GM18499 (cell line): ENCODE results near the gene BRAT1.

Source experiments
- ATAC-seq: cut with Tn5 transposase; IDR thresholded peaks from one replicate; pipeline ENCODE4 v1.9.1; 2021; ENCODE audit warnings: moderate number of reproducible peaks; ENCODE audit not compliant: insufficient read depth, unreplicated experiment

BRAT1 gene

DNA sequence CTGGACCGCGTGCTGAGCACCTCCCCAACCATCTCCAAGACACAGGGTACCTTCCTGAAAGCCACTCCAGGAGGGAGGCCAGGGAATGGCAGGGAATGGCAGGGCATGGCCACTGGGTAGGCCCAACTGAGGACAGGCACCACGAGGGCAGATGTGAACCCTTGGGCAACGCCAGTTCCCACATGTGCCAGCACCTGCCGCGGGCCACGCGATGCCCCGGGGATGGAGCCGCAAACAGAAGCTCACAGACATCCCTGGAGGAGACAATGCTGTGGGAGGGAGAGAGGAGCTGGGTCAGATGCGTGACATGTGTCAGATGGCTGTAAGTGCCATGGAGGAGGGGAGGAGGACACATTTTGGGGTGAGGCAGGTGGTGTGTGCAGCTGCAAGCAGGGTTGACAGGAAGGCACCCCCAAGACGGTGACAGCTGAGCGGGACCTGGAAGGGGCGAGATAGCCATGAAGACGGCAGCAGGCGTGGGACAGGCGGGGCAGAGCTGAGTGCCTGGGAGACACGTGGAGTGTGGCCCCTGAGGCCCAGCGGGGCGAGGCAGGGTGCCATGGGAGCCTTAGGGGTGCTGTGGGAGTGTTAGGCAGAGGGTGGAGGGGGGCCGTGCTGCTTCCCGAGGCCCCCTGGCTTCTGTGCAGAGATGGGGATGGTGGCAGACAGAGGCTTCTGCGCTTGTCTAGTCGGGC, 31.1 kb upstream of the BRAT1 start:
- no peak for ATAC-seq

- no peak for ATAC-seq
Measured at GRCh38 chr7:2585446-2585845, 30.1 kb upstream of the BRAT1 start.

DNA sequence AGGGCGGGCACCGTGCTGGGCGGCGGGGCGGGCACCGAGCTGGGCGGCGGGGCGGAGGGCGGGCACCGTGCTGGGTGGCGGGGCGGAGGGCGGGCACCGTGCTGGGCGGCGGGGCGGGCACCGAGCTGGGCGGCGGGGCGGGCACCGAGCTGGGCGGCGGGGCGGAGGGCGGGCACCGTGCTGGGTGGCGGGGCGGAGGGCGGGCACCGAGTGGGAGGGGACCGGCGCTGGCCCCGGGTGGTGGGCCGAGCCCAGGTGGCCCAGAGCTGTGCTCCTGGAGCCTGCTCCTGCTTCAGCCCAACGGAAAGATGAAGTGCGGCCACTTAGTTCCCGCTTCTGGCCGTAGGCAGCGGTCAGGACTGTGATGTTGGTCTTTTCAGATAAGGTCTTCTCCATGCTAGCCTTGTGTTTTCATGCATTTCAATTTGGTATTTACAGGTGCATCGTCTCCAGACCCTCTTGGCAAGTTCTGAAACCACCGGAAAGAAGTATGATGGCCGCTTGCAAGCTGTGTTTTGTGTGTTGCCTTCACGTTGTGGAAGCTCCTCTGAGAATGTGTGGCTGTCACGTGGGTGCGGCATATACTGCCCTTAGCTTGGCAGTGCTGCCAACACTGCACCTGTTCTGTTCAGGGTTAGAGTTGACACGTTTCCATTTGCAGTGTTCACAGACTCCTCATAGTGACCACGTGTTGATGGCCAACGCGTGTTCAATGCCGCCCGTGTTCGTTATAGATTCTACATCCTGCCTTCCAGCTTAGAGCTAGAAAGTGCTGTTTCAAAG, 28.7 kb upstream of the BRAT1 start:
- no peak for ATAC-seq

- no peak for ATAC-seq
Measured at GRCh38 chr7:2582006-2582735, 26.8 kb upstream of the BRAT1 start.

DNA sequence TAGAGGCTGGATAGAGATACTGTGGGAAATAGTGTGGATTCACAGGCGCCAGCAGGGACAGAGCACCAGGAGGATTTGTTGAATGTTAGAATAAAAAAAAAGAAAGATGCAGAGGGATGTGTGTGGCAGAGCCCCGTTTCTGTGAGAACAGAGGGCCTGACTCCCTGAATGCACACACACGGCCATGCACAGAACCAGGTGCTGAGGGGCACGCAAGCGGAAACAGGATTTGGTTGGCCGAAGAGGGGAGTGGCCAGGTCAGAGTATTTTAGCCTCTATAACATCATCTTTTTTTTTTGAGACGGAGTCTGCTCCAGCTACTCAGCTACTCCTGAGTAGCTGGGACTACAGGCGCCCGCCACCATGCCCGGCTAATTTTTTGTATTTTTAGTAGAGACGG, 25.3 kb upstream of the BRAT1 start:
- ATAC-seq, result no peak

DNA sequence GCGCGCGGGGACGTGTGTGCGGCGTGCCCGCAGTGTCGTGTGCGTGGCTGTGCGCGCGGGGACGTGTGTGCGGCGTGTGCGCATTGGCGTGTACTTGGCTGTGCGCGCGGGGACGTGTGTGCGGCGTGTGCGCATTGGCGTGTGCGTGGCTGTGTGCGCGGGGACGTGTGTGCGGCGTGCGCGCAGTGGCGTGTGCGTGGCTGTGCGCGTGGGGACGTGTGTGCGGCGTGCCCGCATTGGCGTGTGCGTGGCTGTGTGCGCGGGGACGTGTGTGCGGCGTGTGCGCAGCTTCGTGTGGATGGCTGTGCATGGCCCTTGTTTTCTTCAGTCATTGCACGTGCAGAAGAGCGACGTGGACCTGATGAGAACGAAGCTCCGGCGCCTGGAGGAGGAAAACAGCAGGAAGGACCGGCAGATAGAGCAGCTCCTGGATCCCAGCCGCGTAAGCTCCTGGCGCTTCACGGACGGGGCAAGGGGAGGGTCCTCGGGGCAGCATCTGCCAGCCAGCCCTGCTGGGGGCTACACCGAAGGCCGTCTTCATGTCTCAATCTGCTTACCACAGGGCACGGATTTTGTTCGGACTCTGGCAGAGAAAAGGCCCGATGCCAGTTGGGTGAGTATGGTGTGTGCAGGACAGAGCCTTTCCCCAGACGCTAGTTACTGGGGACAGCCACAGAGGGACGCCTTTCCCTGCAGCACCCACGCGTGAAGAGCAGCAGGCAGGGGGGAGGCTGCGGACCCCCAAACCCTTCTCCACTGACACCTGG, 22.8 kb upstream of the BRAT1 start:
- no peak for ATAC-seq

DNA sequence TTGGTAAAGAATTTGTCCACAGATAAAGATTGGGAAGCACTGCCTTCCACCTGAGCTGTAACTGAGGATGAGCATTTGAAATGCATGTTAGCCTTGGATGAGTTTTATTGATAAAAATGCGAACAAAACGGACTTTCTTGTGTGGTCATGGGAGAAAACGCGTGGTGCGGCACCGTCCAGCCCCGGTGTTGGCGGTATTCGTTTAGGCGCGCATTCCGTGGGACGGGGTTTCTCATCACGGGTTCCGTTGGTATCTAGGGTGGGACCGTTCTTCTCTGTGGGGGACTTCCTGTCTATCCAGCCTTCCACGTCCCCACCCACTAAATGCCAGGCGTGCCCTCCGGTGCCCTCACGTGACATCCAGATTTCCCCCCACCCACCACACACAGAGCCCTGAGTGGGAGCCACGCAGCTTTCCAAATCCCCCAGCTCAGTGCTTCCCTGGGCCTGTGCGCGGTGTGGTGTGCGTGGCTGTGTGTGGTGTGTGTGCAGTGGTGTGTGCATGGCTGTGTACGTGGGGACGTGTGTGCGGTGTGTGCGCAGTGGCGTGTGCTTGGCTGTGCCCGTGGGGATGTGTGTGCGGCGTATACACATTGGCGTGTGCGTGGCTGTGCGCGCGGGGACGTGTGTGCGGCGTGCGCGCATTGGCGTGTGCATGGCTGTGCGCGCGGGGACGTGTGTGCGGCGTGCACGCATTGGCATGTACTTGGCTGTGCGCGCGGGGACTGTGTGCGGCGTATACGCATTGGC, 21.6 kb upstream of the BRAT1 start:
- no peak for ATAC-seq

DNA sequence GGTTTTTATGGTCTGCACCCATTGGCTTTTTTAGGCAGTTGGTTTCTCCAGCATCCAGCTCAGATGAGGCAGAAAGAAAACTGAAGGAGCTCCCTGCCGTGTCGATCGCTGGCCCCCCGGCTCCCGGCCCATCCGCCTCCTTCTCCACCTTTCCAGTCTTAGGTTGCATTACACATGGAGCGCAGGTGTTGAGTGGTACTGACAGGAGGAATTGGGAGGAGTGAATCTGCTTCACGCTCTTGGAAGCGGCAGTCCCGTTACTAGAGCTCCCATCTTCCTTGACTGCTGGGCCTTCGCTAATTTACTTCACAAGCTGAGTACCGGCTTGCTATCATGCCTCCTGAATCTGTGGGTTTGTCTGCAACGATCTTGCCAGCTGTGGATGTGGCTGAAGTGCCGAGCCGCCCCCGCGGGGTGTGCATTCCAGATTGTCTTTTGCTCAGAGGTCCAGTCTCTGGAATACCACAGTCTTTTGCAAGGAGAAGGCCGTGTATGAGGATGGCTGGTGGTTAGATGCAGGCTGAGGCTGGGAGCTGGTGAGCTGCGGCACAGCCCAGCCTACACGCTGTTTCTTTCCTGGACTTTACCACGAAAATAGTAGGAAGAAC, 20.5 kb upstream of the BRAT1 start:
- ATAC-seq, result no peak

DNA sequence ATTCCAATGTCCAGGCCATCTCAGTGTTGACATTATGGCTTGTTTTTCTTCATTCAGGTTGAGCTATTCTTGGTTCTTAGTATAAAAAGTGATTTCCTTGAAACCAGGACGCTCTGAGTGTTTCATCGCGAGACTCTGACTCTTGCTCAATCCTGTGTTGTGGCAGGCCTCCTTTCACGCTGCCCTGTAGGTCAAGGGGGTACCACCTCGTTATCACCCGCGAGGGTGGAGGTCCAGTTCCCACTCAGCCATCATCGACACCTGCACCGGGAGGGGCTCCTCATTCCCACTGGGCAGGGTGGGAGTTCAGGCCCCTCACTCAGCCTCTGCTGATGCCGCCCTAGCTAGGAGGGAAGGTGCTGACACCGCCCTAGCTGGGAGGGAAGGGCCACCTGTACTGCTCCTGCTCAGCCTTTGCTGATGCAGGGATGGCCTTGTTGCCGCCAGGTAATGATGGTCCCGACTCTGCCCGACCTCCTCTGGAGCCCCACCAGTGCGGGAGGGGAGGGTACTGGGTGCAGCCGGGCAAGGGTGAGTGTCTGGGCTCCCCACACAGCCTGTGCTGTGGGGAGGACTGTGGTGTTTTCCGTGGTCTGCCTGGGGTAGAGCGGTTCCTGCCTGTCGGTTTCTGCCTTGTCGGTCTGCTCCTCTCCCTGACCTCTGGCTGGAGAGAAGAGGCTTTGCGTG, 19.9 kb upstream of the BRAT1 start:
- no peak for ATAC-seq

- ATAC-seq, result no peak
Measured at GRCh38 chr7:2573761-2574160, 18.4 kb upstream of the BRAT1 start.

DNA sequence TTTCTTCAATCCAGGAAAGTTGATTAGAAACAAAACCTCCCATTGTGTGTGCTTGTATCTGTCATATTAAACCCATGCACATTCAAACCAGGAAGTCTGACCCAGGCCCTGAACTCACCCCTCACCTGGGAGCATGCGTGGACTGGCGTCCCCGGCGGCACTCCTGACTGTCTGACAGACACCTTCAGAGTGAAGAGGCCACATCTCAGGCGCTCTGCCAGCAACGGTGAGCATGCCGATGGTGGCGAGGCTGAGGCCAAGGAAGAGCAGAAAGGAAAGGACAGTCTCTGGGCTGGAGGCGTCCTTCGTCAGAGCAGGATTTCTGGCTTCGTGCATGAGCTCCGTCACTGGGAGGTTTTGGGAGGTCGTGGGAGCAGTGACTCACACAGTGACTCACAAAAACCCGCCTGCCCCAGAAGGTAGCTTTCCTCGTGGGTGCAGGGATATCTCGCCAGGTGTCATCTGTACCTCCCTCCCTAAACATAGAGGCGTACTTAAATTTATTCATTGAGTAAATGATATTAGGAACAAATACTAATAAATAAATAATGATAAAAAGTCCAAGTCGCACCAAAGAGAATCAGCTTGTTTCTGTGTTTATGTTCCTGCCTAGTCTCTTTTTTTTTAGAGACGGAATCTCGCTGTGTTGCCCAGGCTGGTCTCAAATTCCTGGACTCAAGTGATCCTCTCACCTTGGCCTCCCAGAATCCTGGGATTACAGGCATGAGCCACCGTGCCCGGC, 16.9 kb upstream of the BRAT1 start:
- no peak for ATAC-seq

- ATAC-seq, result no peak
Measured at GRCh38 chr7:2571409-2571808, 16.1 kb upstream of the BRAT1 start.

- no peak for ATAC-seq
Measured at GRCh38 chr7:2570021-2570420, 14.7 kb upstream of the BRAT1 start.

- no peak for ATAC-seq
Measured at GRCh38 chr7:2569421-2569820, 14.1 kb upstream of the BRAT1 start.

- ATAC-seq, result no peak
Measured at GRCh38 chr7:2568521-2569223, 13.3 kb upstream of the BRAT1 start.

GRCh38 chr7:2567679-2568278, 12.5 kb upstream of the BRAT1 start:
- ATAC-seq, result no peak
